H1 (cell line): ENCODE measurements around the gene BRI3BP. TPM values are rescaled to one million over a fixed set of nuclear protein-coding genes. Genes with fewer than 3 reads are reported as not detected.

Source experiments
- CEBPB ChIP-seq: IDR thresholded peaks from 2 replicates; pipeline ENCODE4 v1.6.1; 2012; ENCODE audit warnings: low read depth, low read length
- NANOG ChIP-seq: IDR thresholded peaks from 2 replicates; pipeline ENCODE4 v1.6.1; 2011; ENCODE audit warnings: low read length, low read depth, mild to moderate bottlenecking, inconsistent platforms; ENCODE audit not compliant: insufficient read depth, poor library complexity, severe bottlenecking
- SP2 ChIP-seq: IDR thresholded peaks from 2 replicates; pipeline ENCODE4 v1.6.1; 2012; ENCODE audit warnings: mild to moderate bottlenecking, low read length, inconsistent platforms
- polyA plus RNA-seq, 7 experiments: library from polyadenylated mRNA; depleted of rRNA in 3 of 7; stranded (reverse) in 5 of 7; unstranded in 2 of 7; fragments of >200 nt in 5 of 7; fragments of 200-250 nt in 2 of 7; gene quantifications; 1 replicate in 5 of 7; 2 replicates in 1 of 7; 4 replicates in 1 of 7; pipeline versions ENCODE4 v1.2.1 to v1.2.3, GENCODE V29; 2011 to 2013; ENCODE audit warnings: missing spikeins in 2 of 7, mixed read lengths in 2 of 7
- total RNA-seq: library from RNA; stranded (reverse); fragmentation: NEBNext Ultra II Directional; extraction: Animal tissue kit (Norgen Biotek cat#: 25700); gene quantifications from 2 replicates; pipeline ENCODE4 v1.2.1, GENCODE V29; 2021

Gene BRI3BP
- total and polyA plus RNA-seq, 2 of the 8 experiments (the other 6 are each of a cell fraction or from before 2014, with no cell fraction given) = 5.4 to 14.2 TPM

GRCh38 chr12:124967016-124967739, 26.3 kb upstream of the BRI3BP start (continued):
- TF ChIP-seq NANOG = no peak
- no peak for TF ChIP-seq SP2
- TF ChIP-seq CEBPB = no peak
